ENCODE measurements around the gene MTARC1.

Gene MTARC1

GRCh38 chr1:220804202-220804586 is 17.5 kb downstream of the MTARC1 start:
- Histone ChIP-seq H3K27ac (ENCODE audit: low read length, poor library complexity, severe bottlenecking) (no peak overlapping the region), H2BK5ac (ENCODE audit: low read depth, low read length, poor library complexity, severe bottlenecking) (no peak overlapping the region)

GRCh38 chr1:220806408-220806807 is 19.7 kb downstream of the MTARC1 start:
- peak overlapping the region in 1 of 2 experiments; percentile 26 for H3K23ac ChIP-seq (ENCODE audit: low read length in 2 of 2)
- peaks cover 0 to 12% of the 10 kb centered on the region in 2 experiments for H3K36me3 ChIP-seq (ENCODE audit: control insufficient read depth in 1 of 2, insufficient read depth in 2 of 2, low read depth in 1 of 2, low read length in 2 of 2)
- no peak overlapping the region for H2BK5ac ChIP-seq (ENCODE audit: low read depth, low read length, poor library complexity, severe bottlenecking)
- H2AFZ ChIP-seq (ENCODE audit: low read depth, low read length): no peak overlapping the region
- no peaks in the 10 kb centered on the region for H3K79me1 ChIP-seq (replicated peaks; ENCODE audit: low read length, poor library complexity, severe bottlenecking)
- no peak for DNase-seq
- H3K27ac ChIP-seq (ENCODE audit: low read length, poor library complexity, severe bottlenecking): no peak overlapping the region
- H3K27me3 ChIP-seq (ENCODE audit: control insufficient read depth in 1 of 2, insufficient read depth in 1 of 2, low read length in 2 of 2): peaks cover 0 to 14% of the 10 kb centered on the region in 2 experiments
- no peak overlapping the region for H2BK15ac ChIP-seq (ENCODE audit: low read depth, poor library complexity, severe bottlenecking)
- no peak overlapping the region for H3K4me2 ChIP-seq (ENCODE audit: low read length, poor library complexity, severe bottlenecking)
- no peak overlapping the region for H3K4me3 ChIP-seq (ENCODE audit: insufficient read depth in 1 of 2, low read depth in 1 of 2, low read length in 2 of 2)
- H4K8ac ChIP-seq (ENCODE audit: low read length): no peak overlapping the region
- H3K4me1 ChIP-seq (ENCODE audit: control insufficient read depth, insufficient read depth, low read depth, low read length): peaks cover 17% of the 10 kb centered on the region
- no peak overlapping the region for H3K9ac ChIP-seq (ENCODE audit: low read length)
- H3K4ac ChIP-seq (ENCODE audit: low read depth in 1 of 2, low read length in 2 of 2): no peak overlapping the region
- WGBS: 96% methylated on average over 4 of the region's 4 CpGs
- no peak overlapping the region for H2BK120ac ChIP-seq (ENCODE audit: low read depth, low read length)
- H3K14ac ChIP-seq (ENCODE audit: low read length in 2 of 2): no peak overlapping the region
- peak overlapping the region; percentile 37 for H4K91ac ChIP-seq (ENCODE audit: low read length)
- H3K9me3 ChIP-seq (ENCODE audit: control insufficient read depth, low read length): no peaks in the 10 kb centered on the region
- H3K18ac ChIP-seq (ENCODE audit: low read depth in 1 of 2, low read length in 2 of 2): no peak overlapping the region
- peak overlapping the region; percentile 18 to 19 for H2BK12ac ChIP-seq (ENCODE audit: low read length in 2 of 2)
- no peak overlapping the region for H2AK5ac ChIP-seq (ENCODE audit: low read length, severe bottlenecking)

More at GRCh38 chr1:220804202-220804586, 17.5 kb downstream of the MTARC1 start:
- 71% methylated on average over 4 of the region's 5 CpGs for WGBS
- no peak overlapping the region for H3K4me3 ChIP-seq (ENCODE audit: insufficient read depth in 1 of 2, low read depth in 1 of 2, low read length in 2 of 2)
- H2BK12ac ChIP-seq (ENCODE audit: low read length in 2 of 2): no peak overlapping the region
- H3K23ac ChIP-seq (ENCODE audit: low read length in 2 of 2): no peak overlapping the region
- no peak overlapping the region for H2AK5ac ChIP-seq (ENCODE audit: low read length, severe bottlenecking)
- no peak overlapping the region for H3K4ac ChIP-seq (ENCODE audit: low read depth in 1 of 2, low read length in 2 of 2)
- H4K8ac ChIP-seq (ENCODE audit: low read length): peak overlapping the region; percentile 57
- no peak overlapping the region for H3K14ac ChIP-seq (ENCODE audit: low read length in 2 of 2)
- H3K27me3 ChIP-seq (ENCODE audit: control insufficient read depth in 1 of 2, insufficient read depth in 1 of 2, low read length in 2 of 2): peaks cover 0 to 14% of the 10 kb centered on the region in 2 experiments
- no peak overlapping the region for H3K18ac ChIP-seq (ENCODE audit: low read depth in 1 of 2, low read length in 2 of 2)
- H4K91ac ChIP-seq (ENCODE audit: low read length): no peak overlapping the region
- H3K4me1 ChIP-seq (ENCODE audit: control insufficient read depth, insufficient read depth, low read depth, low read length): peaks cover 11% of the 10 kb centered on the region
- no peak overlapping the region for H2BK15ac ChIP-seq (ENCODE audit: low read depth, poor library complexity, severe bottlenecking)
- H2BK120ac ChIP-seq (ENCODE audit: low read depth, low read length): no peak overlapping the region
- no peaks in the 10 kb centered on the region for H3K79me1 ChIP-seq (replicated peaks; ENCODE audit: low read length, poor library complexity, severe bottlenecking)
- H3K4me2 ChIP-seq (ENCODE audit: low read length, poor library complexity, severe bottlenecking): no peak overlapping the region
- no peak for DNase-seq
- peaks cover 0 to 19% of the 10 kb centered on the region in 2 experiments for H3K36me3 ChIP-seq (ENCODE audit: control insufficient read depth in 1 of 2, insufficient read depth in 2 of 2, low read depth in 1 of 2, low read length in 2 of 2)
- H3K9me3 ChIP-seq (ENCODE audit: control insufficient read depth, low read length): no peaks in the 10 kb centered on the region
- H2AFZ ChIP-seq (ENCODE audit: low read depth, low read length): no peak overlapping the region
- no peak overlapping the region for H3K9ac ChIP-seq (ENCODE audit: low read length)

- 40% methylated on average over 4 of the region's 6 CpGs for WGBS
- H3K14ac ChIP-seq (ENCODE audit: low read length in 2 of 2): no peak overlapping the region
- no peak overlapping the region for H4K8ac ChIP-seq (ENCODE audit: low read length)
Observed at GRCh38 chr1:220807726-220808125, 21.0 kb downstream of the MTARC1 start.

GRCh38 chr1:220808345-220809186 is 21.9 kb downstream of the MTARC1 start:
- H3K4me1 ChIP-seq (ENCODE audit: control insufficient read depth, insufficient read depth, low read depth, low read length): peaks cover 17% of the 10 kb centered on the region
- WGBS: 12% methylated on average over 9 of the region's 11 CpGs
- H3K79me1 ChIP-seq (replicated peaks; ENCODE audit: low read length, poor library complexity, severe bottlenecking): no peaks in the 10 kb centered on the region
- peak overlapping the region; percentile 48 for H3K27ac ChIP-seq (ENCODE audit: low read length, poor library complexity, severe bottlenecking)
- H2AFZ ChIP-seq (ENCODE audit: low read depth, low read length): no peak overlapping the region
- no peak overlapping the region for H3K23ac ChIP-seq (ENCODE audit: low read length in 2 of 2)
- H3K4me2 ChIP-seq (ENCODE audit: low read length, poor library complexity, severe bottlenecking): peak overlapping the region; percentile 45
- H2BK12ac ChIP-seq (ENCODE audit: low read length in 2 of 2): peak overlapping the region; percentile 25 to 39
- no peak overlapping the region for H3K4ac ChIP-seq (ENCODE audit: low read depth in 1 of 2, low read length in 2 of 2)
- no peak overlapping the region for H3K9ac ChIP-seq (ENCODE audit: low read length)
- no peaks in the 10 kb centered on the region for H3K9me3 ChIP-seq (ENCODE audit: control insufficient read depth, low read length)
- no peak overlapping the region for H2BK120ac ChIP-seq (ENCODE audit: low read depth, low read length)
- no peak overlapping the region for H3K14ac ChIP-seq (ENCODE audit: low read length in 2 of 2)
- no peak overlapping the region for H2BK5ac ChIP-seq (ENCODE audit: low read depth, low read length, poor library complexity, severe bottlenecking)
- peak; percentile 67 for DNase-seq
- H2BK15ac ChIP-seq (ENCODE audit: low read depth, poor library complexity, severe bottlenecking): no peak overlapping the region
- peak overlapping the region; percentile 45 for H4K8ac ChIP-seq (ENCODE audit: low read length)
- H3K36me3 ChIP-seq (ENCODE audit: control insufficient read depth in 1 of 2, insufficient read depth in 2 of 2, low read depth in 1 of 2, low read length in 2 of 2): peaks cover 0 to 7% of the 10 kb centered on the region in 2 experiments
- peak overlapping the region in 1 of 2 experiments; percentile 38 for H3K18ac ChIP-seq (ENCODE audit: low read depth in 1 of 2, low read length in 2 of 2)
- H3K27me3 ChIP-seq (ENCODE audit: control insufficient read depth in 1 of 2, insufficient read depth in 1 of 2, low read length in 2 of 2): peaks cover 0 to 12% of the 10 kb centered on the region in 2 experiments
- H4K91ac ChIP-seq (ENCODE audit: low read length): peak overlapping the region; percentile 74
- no peak overlapping the region for H3K4me3 ChIP-seq (ENCODE audit: insufficient read depth in 1 of 2, low read depth in 1 of 2, low read length in 2 of 2)
- H2AK5ac ChIP-seq (ENCODE audit: low read length, severe bottlenecking): peak overlapping the region; percentile 3

More at GRCh38 chr1:220807726-220808125, 21.0 kb downstream of the MTARC1 start:
- Histone ChIP-seq H3K9ac (ENCODE audit: low read length) (no peak overlapping the region), H3K79me1 (replicated peaks; ENCODE audit: low read length, poor library complexity, severe bottlenecking) (no peaks in the 10 kb centered on the region), H3K18ac (ENCODE audit: low read depth in 1 of 2, low read length in 2 of 2) (peak overlapping the region in 1 of 2 experiments; percentile 38), H2BK15ac (ENCODE audit: low read depth, poor library complexity, severe bottlenecking) (peak overlapping the region; percentile 26), H4K91ac (ENCODE audit: low read length) (no peak overlapping the region), H3K4me1 (ENCODE audit: control insufficient read depth, insufficient read depth, low read depth, low read length) (peaks cover 17% of the 10 kb centered on the region), H3K4me3 (ENCODE audit: insufficient read depth in 1 of 2, low read depth in 1 of 2, low read length in 2 of 2) (no peak overlapping the region), H3K9me3 (ENCODE audit: control insufficient read depth, low read length) (no peaks in the 10 kb centered on the region), H3K36me3 (ENCODE audit: control insufficient read depth in 1 of 2, insufficient read depth in 2 of 2, low read depth in 1 of 2, low read length in 2 of 2) (peaks cover 0 to 7% of the 10 kb centered on the region in 2 experiments), H3K4me2 (ENCODE audit: low read length, poor library complexity, severe bottlenecking) (no peak overlapping the region), H3K27ac (ENCODE audit: low read length, poor library complexity, severe bottlenecking) (no peak overlapping the region), H2BK12ac (ENCODE audit: low read length in 2 of 2) (peak overlapping the region in 1 of 2 experiments; percentile 23), H2AK5ac (ENCODE audit: low read length, severe bottlenecking) (peak overlapping the region; percentile 3), H2AFZ (ENCODE audit: low read depth, low read length) (no peak overlapping the region), H2BK5ac (ENCODE audit: low read depth, low read length, poor library complexity, severe bottlenecking) (no peak overlapping the region), H3K27me3 (ENCODE audit: control insufficient read depth in 1 of 2, insufficient read depth in 1 of 2, low read length in 2 of 2) (peaks cover 0 to 12% of the 10 kb centered on the region in 2 experiments), H3K4ac (ENCODE audit: low read depth in 1 of 2, low read length in 2 of 2) (no peak overlapping the region), H3K23ac (ENCODE audit: low read length in 2 of 2) (peak overlapping the region in 1 of 2 experiments; percentile 75), H2BK120ac (ENCODE audit: low read depth, low read length) (no peak overlapping the region)
- DNase-seq: no peak

Measured in mesenchymal stem cell (in vitro differentiated cells and primary cell).